ENCODE results near the gene SLK. TPM values are rescaled to one million over a fixed set of nuclear protein-coding genes. Genes with fewer than 3 reads are reported as not detected.

The SLK gene
- total RNA-seq, 4 donors from 2014 or later: 68.1 to 120 (median 80.4) TPM

DNA sequence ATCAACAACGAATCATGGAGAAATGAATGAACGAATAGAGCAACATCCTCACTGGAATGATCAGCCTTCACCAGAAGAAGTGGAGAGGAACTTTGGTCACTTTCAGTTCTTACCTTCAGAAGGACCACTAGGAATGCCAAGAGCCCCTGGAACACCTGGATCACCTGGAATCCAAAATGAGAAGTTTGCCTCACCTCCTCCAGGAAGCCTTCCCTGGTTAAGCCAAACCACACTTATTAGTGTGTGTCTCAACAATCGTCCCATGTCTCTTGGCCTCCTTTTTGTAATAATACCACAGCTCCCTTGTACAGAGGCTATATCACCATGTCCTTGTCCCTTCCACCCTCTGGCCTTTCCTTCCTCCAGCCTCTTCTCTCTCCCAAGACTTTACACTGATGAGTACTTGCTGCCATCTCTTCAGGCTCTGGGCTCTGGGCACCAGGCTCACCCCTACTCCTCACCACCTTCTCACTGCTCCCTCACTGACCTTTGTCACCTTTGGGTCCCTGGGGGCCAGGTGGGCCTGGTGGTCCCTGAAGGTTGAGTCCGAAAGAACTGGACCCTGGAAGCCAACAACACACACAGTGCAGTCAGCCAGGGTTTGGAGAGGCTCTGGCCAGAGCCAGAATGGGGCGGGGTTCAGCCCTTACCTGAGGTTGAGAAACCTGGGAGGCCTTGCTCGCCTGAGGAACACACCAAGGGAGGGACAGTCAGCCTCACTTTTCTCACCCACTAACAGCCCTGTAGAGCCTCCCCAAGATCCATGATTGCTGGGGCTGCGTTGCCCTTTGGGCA, 72.2 kb downstream of the SLK start:
- Histone ChIP-seq H3K36me3 (peaks cover 0 to 42% (median 4%) of the 10 kb centered on the region in 3 donors), H3K27me3 (no peaks in the 10 kb centered on the region), H3K4me3 (no peak overlapping the region), H3K27ac (no peak overlapping the region), H3K4me1 (no peaks in the 10 kb centered on the region), H3K9me3 (no peaks in the 10 kb centered on the region)
- WGBS, 2 donors: 73 to 77% methylated on average over 5 to 6 of the region's 7 CpGs
- intact Hi-C loops (cut with DNase I): no loop called here
- DNase-seq: no peak
- no peak for TF ChIP-seq POLR2A (IDR thresholded peaks at IDR 0.05)
- TF ChIP-seq, protein P1, sequence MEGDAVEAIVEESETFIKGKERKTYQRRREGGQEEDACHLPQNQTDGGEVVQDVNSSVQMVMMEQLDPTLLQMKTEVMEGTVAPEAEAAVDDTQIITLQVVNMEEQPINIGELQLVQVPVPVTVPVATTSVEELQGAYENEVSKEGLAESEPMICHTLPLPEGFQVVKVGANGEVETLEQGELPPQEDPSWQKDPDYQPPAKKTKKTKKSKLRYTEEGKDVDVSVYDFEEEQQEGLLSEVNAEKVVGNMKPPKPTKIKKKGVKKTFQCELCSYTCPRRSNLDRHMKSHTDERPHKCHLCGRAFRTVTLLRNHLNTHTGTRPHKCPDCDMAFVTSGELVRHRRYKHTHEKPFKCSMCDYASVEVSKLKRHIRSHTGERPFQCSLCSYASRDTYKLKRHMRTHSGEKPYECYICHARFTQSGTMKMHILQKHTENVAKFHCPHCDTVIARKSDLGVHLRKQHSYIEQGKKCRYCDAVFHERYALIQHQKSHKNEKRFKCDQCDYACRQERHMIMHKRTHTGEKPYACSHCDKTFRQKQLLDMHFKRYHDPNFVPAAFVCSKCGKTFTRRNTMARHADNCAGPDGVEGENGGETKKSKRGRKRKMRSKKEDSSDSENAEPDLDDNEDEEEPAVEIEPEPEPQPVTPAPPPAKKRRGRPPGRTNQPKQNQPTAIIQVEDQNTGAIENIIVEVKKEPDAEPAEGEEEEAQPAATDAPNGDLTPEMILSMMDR (IDR thresholded peaks at IDR 0.05): no peak

DNA sequence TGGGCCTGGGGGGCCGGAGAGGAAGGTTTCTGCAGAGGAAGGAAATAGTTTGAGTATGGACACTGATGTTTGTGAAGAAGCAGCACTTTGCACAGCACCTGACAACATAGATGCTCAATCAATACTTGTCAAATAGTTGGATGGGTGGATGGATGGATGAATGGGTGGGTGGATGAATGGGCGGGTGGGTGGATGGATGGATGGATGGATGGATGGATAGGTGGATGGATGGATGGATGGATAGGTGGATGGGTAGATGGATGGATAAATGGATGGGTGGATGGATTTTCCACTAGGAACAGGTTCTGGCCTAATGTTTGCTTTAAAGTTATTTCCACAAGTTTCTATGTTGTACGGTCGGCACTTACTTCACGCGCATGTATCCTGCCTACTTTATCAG, 73.4 kb downstream of the SLK start:
- intact Hi-C loops (cut with DNase I): no loop called here
- DNase-seq: no peak
- no peak overlapping the region for H3K4me3 ChIP-seq
- H3K9me3 ChIP-seq: no peaks in the 10 kb centered on the region
- H3K36me3 ChIP-seq: peaks cover 0 to 36% (median 0%) of the 10 kb centered on the region in 3 donors
- H3K4me1 ChIP-seq: no peaks in the 10 kb centered on the region
- 46 to 52% methylated on average over 5 to 6 of the region's 6 CpGs for WGBS, 2 donors
- TF ChIP-seq, protein P1 (IDR thresholded peaks at IDR 0.05): no peak
- no peak for TF ChIP-seq POLR2A (IDR thresholded peaks at IDR 0.05)
- H3K27me3 ChIP-seq: no peaks in the 10 kb centered on the region
- no peak overlapping the region for H3K27ac ChIP-seq

DNA sequence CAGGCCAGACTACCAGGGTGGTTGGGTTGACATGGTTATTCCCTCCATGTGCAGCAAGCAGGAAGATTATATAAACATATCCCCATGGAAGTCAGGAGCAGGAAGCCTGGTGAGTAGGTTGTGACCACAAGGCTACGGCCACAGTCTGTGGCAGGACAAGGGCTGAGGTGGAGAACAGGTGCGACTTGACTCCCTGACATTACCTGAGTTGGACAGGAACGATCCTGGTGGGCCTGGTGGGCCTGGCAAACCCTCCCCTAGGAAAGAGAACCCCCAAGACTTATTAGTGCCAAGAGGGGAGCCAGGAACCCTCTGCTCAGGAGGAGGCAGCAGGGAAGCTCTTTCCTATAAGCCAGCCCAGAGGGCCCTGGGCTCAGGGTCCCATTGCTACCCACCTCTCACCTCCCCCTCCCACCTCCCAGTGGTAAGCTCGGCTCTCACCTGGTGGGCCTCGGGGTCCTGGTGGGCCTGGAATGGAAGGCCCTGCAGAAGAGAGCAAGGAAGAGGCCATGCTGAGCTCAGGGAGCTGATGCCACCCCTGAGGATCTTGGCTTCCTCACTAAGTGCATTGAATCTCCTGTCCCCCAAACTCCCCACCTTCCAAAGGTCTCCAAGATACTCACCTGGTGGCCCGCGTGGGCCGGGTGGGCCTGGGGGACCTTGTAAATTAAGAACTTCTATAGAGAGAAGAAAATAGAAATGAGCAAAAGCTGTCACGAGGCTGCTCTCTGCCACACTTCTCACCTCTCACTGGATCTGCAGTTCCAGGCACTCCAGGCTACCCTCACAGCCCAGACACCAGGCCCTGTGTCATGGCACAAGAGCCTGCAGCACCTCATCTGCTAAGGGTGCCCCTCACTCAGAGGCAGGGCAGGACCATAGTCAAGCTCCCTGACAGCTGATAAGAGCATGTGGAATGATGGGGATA, 74.2 kb downstream of the SLK start:
- H3K27me3 ChIP-seq: no peaks in the 10 kb centered on the region
- 67 to 89% methylated on average over 3 to 4 of the region's 9 CpGs for WGBS, 2 donors
- H3K36me3 ChIP-seq: peaks cover 0 to 34% (median 0%) of the 10 kb centered on the region in 3 donors
- no peak overlapping the region for H3K4me3 ChIP-seq
- intact Hi-C loops (cut with DNase I): no loop called here
- TF ChIP-seq, protein P1 (IDR thresholded peaks at IDR 0.05): no peak
- TF ChIP-seq POLR2A (IDR thresholded peaks at IDR 0.05): no peak
- H3K9me3 ChIP-seq: no peaks in the 10 kb centered on the region
- H3K4me1 ChIP-seq: no peaks in the 10 kb centered on the region
- H3K27ac ChIP-seq: no peak overlapping the region
- no peak for DNase-seq

DNA sequence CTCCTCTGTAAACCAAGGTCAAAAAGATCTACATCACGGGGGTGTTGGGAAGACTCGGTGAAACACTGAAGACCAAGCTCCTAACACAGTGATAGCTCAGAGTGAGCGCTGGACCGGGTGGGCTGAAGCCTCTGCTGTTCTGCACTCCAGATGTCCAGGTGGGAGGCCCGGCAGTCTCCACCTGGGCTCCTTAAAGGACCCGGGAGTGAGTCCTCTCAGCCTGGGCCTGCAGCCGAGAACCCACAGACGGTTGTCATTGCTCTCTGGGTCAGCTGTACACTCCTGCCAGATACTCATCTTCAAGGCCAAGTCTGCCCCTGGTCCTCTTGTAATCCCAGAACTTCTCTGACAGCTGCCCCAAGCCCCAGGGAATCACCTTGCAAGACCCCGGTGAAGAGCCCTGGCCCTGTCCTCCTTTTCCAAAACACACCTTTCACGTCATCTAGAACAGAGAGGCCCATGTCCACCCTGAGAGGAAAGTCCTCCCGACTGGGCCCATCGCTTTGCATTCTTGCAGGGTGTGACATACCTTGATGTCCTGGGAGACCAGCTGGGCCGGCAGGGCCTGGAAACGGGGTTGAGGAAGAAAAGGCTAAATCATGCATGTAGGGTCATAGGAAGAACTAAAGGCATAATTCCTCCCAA, 75.1 kb downstream of the SLK start:
- H3K9me3 ChIP-seq: no peaks in the 10 kb centered on the region
- intact Hi-C loops (cut with DNase I): no loop called here
- TF ChIP-seq, protein P1 (IDR thresholded peaks at IDR 0.05): no peak
- TF ChIP-seq POLR2A (IDR thresholded peaks at IDR 0.05): no peak
- H3K4me1 ChIP-seq: no peaks in the 10 kb centered on the region
- DNase-seq: no peak
- no peaks in the 10 kb centered on the region for H3K27me3 ChIP-seq
- no peak overlapping the region for H3K4me3 ChIP-seq
- peaks cover 0 to 37% (median 0%) of the 10 kb centered on the region in 3 donors for H3K36me3 ChIP-seq
- no peak overlapping the region for H3K27ac ChIP-seq
- WGBS, 2 donors: 87 to 98% methylated on average over 7 to 8 of the region's 14 CpGs
